SK-N-SH treated with all-trans-retinoic acid at 6 μM for 48 hours (cell line): Measurements from ENCODE around the gene CACHD1.

Experiments used
- OSR1 ChIP-seq: fragments of 250-450 bp; sonication (Bioruptor Pico); IDR thresholded peaks from 2 replicates; pipeline ENCODE4 v1.8.0; 2022; ENCODE audit warnings: moderate library complexity, mild to moderate bottlenecking, inconsistent platforms
- RARB ChIP-seq: fragments of 250-450 bp; sonication (Bioruptor Pico); IDR thresholded peaks from 2 replicates; pipeline ENCODE4 v1.8.0; 2021; ENCODE audit warnings: mild to moderate bottlenecking, moderate library complexity
- TSHZ2 ChIP-seq: fragments of 250-450 bp; sonication (Bioruptor Pico); IDR thresholded peaks from 2 replicates; pipeline ENCODE4 v1.5.0; 2020; ENCODE audit warnings: mild to moderate bottlenecking, moderate library complexity
- TF ChIP-seq, protein P1 (sequence below): fragments of 250-450 bp; sonication (Bioruptor Pico); IDR thresholded peaks from 2 replicates; pipeline ENCODE4 v1.8.0; 2020; ENCODE audit warnings: mild to moderate bottlenecking, moderate library complexity, borderline replicate concordance

DNA sequence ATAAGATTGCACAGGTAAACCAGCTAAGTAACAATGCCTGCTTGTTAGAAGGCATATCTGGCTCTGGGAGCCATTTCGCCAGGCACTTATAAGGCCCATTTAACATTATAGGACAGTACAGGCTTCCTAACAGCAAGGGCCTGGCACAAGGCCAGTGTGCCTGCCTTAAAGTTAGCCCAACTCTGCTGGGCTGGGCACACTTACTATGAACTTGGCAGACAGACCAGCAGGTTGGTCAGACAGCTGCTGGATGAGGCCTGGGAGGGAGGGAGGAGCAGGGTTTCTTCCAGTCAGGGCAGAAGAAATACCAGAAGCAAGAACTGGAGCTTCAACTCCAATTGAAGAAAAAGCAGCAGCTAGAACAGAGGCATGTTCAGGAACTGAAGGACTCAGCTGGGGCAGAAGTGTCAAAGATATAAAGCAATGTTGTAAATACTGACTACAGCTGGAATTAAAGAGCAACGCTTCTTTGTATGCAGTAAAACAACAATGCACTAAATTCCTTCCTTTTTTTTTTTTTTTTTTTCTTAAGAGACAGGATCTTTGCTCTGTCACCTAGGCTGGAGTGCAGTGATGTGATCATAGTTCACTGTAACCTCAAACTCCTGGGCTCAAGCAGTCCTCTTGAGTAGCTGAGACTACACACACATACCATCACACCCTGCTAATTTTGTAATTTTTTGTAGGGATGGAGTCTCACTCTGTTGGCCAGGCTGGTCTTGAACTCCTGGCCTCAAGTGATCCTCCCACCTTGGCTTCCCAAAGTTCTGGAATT, 4.9 kb downstream of the CACHD1 start:
- TF ChIP-seq OSR1 (CRISPR knock-in tag): no peak
- TF ChIP-seq, protein P1, sequence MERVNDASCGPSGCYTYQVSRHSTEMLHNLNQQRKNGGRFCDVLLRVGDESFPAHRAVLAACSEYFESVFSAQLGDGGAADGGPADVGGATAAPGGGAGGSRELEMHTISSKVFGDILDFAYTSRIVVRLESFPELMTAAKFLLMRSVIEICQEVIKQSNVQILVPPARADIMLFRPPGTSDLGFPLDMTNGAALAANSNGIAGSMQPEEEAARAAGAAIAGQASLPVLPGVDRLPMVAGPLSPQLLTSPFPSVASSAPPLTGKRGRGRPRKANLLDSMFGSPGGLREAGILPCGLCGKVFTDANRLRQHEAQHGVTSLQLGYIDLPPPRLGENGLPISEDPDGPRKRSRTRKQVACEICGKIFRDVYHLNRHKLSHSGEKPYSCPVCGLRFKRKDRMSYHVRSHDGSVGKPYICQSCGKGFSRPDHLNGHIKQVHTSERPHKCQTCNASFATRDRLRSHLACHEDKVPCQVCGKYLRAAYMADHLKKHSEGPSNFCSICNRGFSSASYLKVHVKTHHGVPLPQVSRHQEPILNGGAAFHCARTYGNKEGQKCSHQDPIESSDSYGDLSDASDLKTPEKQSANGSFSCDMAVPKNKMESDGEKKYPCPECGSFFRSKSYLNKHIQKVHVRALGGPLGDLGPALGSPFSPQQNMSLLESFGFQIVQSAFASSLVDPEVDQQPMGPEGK (CRISPR knock-in tag): no peak
- TF ChIP-seq TSHZ2 (CRISPR knock-in tag): no peak
- TF ChIP-seq RARB (CRISPR knock-in tag): no peak
